Activated CD4-positive, alpha-beta T cell treated with anti-CD3 and anti-CD28 coated beads, Interleukin-2, amount 50 U/mL, for 48 hours (primary cell): ENCODE measurements around the gene SOAT1.
"Not testable (repeated sequence)": the region's sequence is repeated elsewhere in the genome, so short reads cannot be mapped to it uniquely, and the experiment has no call there.

Experiments
- DNase-seq, 2 experiments: peaks; one replicate each; pipeline ENCODE4 v3.0.0-alpha.2; 2020

SOAT1 gene

GRCh38 chr1:179293340-179294327, at the start of gene SOAT1:
Gene SOAT1, plus strand, starts transcription at chr1:179293797. Its CDS starts 8,888 bp downstream, at chr1:179302685.
- DNase-seq = peak; percentile 95 to 96

DNA sequence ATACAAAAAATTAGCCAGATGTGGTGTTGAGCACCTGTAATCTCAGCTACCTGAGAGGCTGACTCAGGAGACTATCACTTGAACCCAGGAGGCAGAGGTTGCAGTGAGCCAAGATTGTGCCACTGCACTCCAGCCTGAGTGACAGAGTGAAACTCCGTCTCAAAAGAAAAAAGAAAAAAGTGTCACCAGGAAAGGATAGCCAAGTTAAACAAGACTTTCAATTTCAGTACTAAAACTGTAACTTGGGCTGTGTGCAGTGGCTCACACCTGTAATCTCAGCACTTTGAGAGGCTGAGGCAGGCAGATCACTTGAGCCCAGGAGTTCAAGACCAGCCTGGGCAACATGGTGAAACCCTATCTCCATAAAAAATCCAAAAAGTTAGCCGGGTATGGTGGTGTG, 48.2 kb upstream of the SOAT1 start:
- not testable (repeated sequence) for DNase-seq

GRCh38 chr1:179247923-179248322, 45.7 kb upstream of the SOAT1 start:
- no peak for DNase-seq

GRCh38 chr1:179251675-179252074, 41.9 kb upstream of the SOAT1 start:
- no peak for DNase-seq

DNA sequence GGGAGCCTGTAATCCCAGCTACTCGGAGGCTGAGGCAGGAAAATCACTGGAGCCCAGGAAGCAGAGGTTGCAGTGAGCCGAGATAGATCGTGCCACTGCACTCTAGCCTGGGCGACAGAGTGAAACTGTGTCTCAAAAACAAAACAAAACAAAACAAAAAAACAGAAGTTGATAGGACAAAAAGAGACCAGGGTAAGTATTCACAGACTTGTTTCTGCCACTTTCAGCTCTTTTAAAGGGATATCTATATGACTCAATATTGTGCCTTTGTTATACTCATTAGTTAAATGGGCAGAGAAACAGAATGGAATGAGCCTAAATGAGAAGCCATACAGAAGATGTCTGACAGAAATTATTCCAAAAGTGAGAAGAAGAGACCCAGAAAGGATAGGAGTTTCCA, 41.0 kb upstream of the SOAT1 start:
- no peak for DNase-seq

DNA sequence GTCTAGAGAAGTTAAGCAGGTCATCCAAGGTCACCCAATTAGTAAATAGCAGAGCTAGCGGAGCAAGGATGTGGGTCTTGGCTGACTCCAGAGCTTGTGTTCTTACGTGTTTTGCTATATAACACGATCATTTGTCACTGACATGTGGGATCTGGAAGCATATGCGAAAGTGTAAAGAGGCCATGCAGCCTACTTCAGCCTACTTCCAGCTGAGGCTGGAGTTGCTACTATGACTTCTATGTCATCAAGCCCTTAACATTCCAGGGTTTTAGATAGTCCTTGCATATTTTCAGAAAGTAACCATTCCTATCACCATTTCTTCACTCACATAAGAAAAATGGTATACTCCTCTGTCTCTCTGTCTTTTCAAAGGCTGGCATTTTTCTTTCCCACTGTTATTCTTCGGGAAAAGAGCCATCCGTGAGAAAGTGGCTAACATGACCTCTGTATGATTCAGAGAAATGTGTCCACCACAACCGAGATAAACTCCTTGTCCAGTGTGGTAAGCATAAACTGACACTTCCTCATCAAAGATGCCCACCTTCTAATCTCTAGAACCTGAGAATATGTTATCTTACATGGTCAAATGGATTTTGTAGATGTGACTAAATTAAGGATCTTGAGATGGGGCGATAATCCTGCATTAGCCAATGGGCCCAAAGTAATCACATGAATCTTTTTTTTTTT, 40.2 kb upstream of the SOAT1 start:
- DNase-seq = no peak

DNA sequence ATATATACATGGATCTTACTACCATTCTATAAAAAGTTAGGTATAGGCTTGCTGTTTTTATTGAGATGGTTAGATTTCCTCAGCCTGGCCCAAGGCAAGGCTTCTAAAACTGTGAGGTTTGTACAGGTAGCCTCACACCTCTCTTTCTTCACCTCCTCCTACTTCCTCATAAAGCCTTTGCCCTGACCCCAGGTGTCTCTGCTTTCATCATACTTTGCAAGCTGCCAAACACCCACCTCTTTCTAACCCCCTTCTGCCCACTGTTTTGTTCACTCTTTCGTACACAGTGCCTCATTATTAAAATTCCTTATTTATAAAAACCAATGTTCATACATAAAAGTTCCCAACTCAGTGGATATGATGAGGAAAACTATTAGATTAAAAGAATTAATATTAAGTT, 31.4 kb upstream of the SOAT1 start:
- DNase-seq = no peak

DNA sequence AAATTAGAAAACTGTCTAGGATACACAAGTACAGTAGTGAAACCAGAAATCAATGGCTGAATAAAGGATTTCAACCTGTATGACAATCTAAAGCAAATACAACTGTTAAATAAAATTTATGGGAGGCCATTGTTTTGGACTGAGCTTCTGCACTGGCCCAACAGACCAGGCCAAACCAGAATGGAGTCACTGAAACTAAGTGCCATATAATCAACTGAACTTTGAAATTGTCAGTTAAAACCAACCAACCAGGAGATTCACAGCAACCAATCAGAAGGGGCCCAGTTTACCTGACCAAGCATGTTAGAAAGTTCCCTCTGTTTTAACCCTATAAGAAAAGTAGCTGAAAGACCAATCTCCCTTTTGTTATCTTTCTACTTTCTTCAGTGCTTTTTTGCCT, 30.5 kb upstream of the SOAT1 start:
- DNase-seq = no peak

- no peak for DNase-seq
Measured at GRCh38 chr1:179264507-179264906, 29.1 kb upstream of the SOAT1 start.

GRCh38 chr1:179269071-179269470, 24.5 kb upstream of the SOAT1 start:
- no peak for DNase-seq

DNA sequence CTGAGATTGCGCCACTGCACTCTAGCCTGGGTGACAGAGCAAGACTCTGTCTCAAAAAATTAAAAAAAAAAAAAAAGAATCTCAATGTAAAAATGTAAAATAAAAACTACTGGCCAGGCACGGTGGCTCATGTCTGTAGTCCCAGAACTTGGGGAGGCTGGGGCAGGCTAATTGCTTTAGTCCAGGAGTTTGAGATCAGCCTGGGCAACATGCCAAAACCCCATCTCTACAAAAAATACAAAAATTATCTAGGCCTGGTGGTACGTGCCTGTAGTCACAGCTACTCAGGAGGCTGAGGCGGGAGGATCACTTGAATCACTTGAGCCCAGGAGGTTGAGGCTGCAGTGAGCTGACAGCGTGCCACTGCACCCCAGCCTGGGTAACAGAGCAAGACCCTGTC, 19.2 kb upstream of the SOAT1 start:
- not testable (repeated sequence) for DNase-seq

DNA sequence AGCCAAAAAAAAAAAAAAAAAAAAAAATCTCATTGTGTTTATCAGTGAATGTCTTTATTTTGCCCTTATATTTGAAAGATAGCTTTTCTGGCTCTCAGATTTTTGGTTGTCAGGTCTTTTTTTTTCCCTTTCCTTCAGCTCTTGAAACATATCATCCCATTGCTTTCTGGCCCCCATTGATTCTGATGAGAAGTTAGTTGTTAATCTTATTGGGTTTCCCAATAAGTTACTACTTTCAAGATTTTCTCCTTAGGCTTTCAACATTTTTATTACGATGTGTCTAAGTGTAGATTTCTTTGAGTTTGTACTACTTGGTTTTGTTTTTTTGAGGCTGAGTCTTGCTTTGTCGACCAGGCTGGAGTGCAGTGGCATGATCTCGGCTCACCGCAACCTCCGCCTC, 14.7 kb upstream of the SOAT1 start:
- no peak for DNase-seq

- no peak for DNase-seq
Measured at GRCh38 chr1:179283992-179284391, 9.6 kb upstream of the SOAT1 start.

GRCh38 chr1:179287946-179288345, 5.7 kb upstream of the SOAT1 start:
- DNase-seq = no peak

DNA sequence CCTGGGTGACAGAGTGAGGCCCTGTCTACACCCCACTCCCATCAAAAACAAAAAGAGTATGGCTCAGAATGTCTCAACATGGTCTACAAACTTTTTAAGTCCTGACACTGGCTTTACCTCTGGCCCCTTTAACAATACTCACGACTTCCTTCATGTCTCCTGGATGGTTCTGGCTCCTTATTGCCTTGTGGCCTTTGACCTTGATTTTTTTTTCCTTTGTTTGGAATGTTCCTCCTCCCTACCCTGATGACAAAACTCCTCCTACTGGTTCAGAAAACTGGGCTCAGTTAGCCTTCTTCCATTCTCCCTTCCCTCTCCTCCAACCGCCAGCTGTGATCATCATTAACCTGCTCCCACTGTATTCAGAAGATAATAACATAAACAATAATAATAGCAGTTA, 4.6 kb upstream of the SOAT1 start:
- DNase-seq = no peak

- DNase-seq = no peak
Measured at GRCh38 chr1:179295164-179295755, 1.7 kb downstream of the SOAT1 start.

- DNase-seq = no peak
Measured at GRCh38 chr1:179296356-179297104, 2.9 kb downstream of the SOAT1 start.

GRCh38 chr1:179297105-179297378, 3.4 kb downstream of the SOAT1 start:
- DNase-seq = no peak

- DNase-seq = peak in 1 of 2 experiments; percentile 38
Measured at GRCh38 chr1:179298952-179299351, 5.4 kb downstream of the SOAT1 start.

DNA sequence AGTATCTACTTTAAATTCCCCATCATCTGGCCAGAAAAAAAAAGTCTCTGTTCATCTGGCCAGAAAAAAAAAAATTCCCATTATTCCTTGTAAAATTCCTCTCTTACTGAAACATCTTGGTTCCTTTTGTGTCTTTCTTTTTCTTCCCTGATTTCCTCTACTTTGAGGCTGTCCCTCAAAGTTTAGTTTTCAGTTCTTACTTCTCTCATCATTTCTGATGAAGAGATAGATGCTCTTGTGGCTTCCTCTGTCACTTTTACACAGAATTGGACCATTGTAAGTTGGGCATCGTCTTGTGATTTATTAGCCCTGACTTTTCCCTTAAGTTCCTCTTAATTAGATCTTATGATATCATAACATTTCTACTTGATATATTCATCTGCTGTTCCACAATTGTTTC, 6.5 kb downstream of the SOAT1 start:
- DNase-seq = no peak

GRCh38 chr1:179302070-179302469, 8.5 kb downstream of the SOAT1 start:
- no peak for DNase-seq

DNA sequence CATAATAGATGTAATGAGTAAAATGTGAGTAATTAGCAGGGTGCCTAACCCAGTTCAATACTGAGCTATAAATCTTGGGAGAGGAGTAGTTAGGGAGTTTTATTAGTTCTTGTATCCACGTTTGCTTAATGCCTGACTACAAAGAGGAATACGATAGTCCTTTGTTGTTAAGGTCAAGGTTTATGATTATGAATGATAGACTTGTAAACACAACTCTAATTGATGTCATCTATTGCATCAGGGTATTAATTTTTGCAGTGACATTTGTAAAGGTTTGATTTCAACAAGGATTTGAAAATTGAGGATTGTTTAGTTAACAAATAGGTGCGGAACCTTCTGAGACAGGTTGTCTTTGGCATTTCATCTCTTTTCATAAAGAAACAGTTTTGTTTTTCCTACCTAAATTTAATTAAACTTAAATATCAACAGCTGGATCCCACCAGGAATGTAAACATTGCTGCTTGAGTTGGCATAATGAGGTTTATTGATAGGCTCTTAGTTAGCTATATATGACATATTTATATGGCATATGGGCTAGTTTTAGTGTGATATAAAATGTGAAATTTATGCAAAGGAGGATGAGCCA, 9.7 kb downstream of the SOAT1 start:
- no peak for DNase-seq

DNA sequence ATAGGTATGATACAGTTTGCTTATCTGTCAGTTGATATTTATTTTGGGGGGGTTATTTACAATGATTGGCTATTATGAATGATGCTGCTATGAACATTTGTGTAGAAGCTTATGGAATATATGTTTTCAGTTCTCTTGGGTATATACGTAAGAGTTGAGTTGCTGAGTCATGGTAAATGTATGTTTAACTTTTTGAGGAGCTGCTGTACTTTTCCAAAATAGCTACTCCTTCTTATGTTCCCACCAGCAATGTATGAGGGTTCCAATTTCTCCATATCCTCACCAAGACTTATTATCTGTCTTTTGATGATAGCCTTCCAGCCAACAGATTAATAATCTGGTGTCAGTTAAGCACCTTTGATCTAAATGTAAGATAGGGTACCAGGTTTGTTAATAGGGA, 11.9 kb downstream of the SOAT1 start:
- no peak for DNase-seq
